ENCODE results near the gene SPSB1.

GRCh38 chr1:9355503-9355902 is 62.8 kb downstream of the SPSB1 start:
- TF ChIP-seq CTCF (IDR thresholded peaks at IDR 0.05) (no peak), POLR2A (IDR thresholded peaks at IDR 0.05) (no peak)

All from uterus (tissue), 2 donors.